ENCODE results near the gene EXOSC5.
"Not testable (repeated sequence)": the region's sequence is repeated elsewhere in the genome, so short reads cannot be mapped to it uniquely, and the experiment has no call there.

Gene EXOSC5

GRCh38 chr19:41364524-41365391 is 32.4 kb downstream of the EXOSC5 start:
- DNase-seq, result no peak

GRCh38 chr19:41363753-41364523 is 33.2 kb downstream of the EXOSC5 start, which contains the start of gene B9D2:
Gene B9D2 (minus strand): TSS chr19:41364149. CDS start chr19:41363519, 630 bp downstream.
- peak; percentile 97 for DNase-seq

- DNase-seq, result no peak
Observed at GRCh38 chr19:41363371-41363752, 33.8 kb downstream of the EXOSC5 start.

GRCh38 chr19:41362143-41362847 is 34.9 kb downstream of the EXOSC5 start:
- DNase-seq, result no peak

- DNase-seq, result no peak
Observed at GRCh38 chr19:41359741-41360140, 37.4 kb downstream of the EXOSC5 start.

- DNase-seq, result no peak
Observed at GRCh38 chr19:41357746-41358145, 39.4 kb downstream of the EXOSC5 start.

- DNase-seq, result no peak
Observed at GRCh38 chr19:41356984-41357739, 40.0 kb downstream of the EXOSC5 start.

GRCh38 chr19:41355802-41356201 is 41.4 kb downstream of the EXOSC5 start:
- no peak for DNase-seq

GRCh38 chr19:41355035-41355434 is 42.1 kb downstream of the EXOSC5 start:
- no peak for DNase-seq

GRCh38 chr19:41354343-41354953 is 42.7 kb downstream of the EXOSC5 start:
- no peak for DNase-seq

GRCh38 chr19:41353466-41354342 is 43.5 kb downstream of the EXOSC5 start, which contains the start of gene TGFB1:
Gene TGFB1 (minus strand): TSS chr19:41353922. CDS start chr19:41353044, 878 bp downstream.
- peak; percentile 91 for DNase-seq

- peak; percentile 67 for DNase-seq
Observed at GRCh38 chr19:41352609-41353465, 44.3 kb downstream of the EXOSC5 start.

GRCh38 chr19:41352279-41352608 is 44.9 kb downstream of the EXOSC5 start:
- DNase-seq, result no peak

GRCh38 chr19:41351339-41352245 is 45.6 kb downstream of the EXOSC5 start:
- DNase-seq, result peak; percentile 70

GRCh38 chr19:41350735-41351338 is 46.3 kb downstream of the EXOSC5 start:
- DNase-seq, result no peak

- not testable (repeated sequence) for DNase-seq
Observed at GRCh38 chr19:41346916-41347315, 50.2 kb downstream of the EXOSC5 start.

GRCh38 chr19:41344162-41344561 is 53.0 kb downstream of the EXOSC5 start:
- no peak for DNase-seq

All from activated CD4-positive, alpha-beta T cell treated with anti-CD3 and anti-CD28 coated beads for 1 hour (primary cell).